Hepatocyte (in vitro differentiated cells): Measurements from ENCODE around the gene SSBP2.

Source experiments
- EZH2 ChIP-seq: fragments of 200-600 bp; sonication (generic); IDR thresholded peaks from 2 replicates; pipeline ENCODE4 v1.6.1; 2016; ENCODE audit warnings: antibody characterized with exemption, mild to moderate bottlenecking, borderline replicate concordance
- EZH2phosphoT487 ChIP-seq: fragments of 200-600 bp; sonication (generic); IDR thresholded peaks from one replicate; pipeline ENCODE4 v1.6.1; 2018; ENCODE audit warnings: antibody characterized with exemption, mild to moderate bottlenecking, low read depth, moderate library complexity; ENCODE audit not compliant: unreplicated experiment, severe bottlenecking
- TF ChIP-seq, protein P1 (sequence below): fragments of 200-600 bp; sonication (generic); IDR thresholded peaks from 2 replicates; pipeline ENCODE4 v1.5.1; 2016; ENCODE audit warnings: antibody characterized with exemption, mild to moderate bottlenecking; ENCODE audit not compliant: poor library complexity

DNA sequence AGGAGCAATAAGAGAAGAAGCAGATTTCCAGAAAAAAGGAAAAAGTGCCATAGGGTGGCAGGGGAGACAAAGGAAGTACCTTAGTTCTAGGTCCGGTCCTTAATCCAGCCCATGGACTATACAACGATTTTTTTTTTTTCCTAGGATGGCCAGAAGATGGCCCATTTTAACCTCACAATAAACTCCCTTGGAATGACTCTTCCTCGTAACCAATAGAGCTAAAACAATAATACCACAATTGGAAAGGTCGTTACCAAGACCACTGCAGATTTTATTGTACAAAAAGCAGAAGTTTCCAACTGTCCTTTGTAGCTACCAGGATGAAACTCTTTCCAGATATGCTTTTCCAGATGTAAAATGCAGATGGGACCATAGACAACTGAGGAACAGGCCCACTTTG lies 34.4 kb upstream of the SSBP2 start:
- TF ChIP-seq, protein P1, sequence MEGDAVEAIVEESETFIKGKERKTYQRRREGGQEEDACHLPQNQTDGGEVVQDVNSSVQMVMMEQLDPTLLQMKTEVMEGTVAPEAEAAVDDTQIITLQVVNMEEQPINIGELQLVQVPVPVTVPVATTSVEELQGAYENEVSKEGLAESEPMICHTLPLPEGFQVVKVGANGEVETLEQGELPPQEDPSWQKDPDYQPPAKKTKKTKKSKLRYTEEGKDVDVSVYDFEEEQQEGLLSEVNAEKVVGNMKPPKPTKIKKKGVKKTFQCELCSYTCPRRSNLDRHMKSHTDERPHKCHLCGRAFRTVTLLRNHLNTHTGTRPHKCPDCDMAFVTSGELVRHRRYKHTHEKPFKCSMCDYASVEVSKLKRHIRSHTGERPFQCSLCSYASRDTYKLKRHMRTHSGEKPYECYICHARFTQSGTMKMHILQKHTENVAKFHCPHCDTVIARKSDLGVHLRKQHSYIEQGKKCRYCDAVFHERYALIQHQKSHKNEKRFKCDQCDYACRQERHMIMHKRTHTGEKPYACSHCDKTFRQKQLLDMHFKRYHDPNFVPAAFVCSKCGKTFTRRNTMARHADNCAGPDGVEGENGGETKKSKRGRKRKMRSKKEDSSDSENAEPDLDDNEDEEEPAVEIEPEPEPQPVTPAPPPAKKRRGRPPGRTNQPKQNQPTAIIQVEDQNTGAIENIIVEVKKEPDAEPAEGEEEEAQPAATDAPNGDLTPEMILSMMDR: no peak
- TF ChIP-seq EZH2phosphoT487 (no peak), EZH2 (no peak)
